GM12878 (cell line): ENCODE data around the gene PCK2. TPM values are rescaled to one million over a fixed set of nuclear protein-coding genes. Genes with fewer than 3 reads are reported as not detected.

Source experiments
- BCL3 ChIP-seq: IDR thresholded peaks from 2 replicates; pipeline ENCODE4 v1.6.1; 2011; ENCODE audit warnings: borderline replicate concordance, low read depth, mild to moderate bottlenecking, moderate library complexity, low read length; ENCODE audit not compliant: insufficient read depth, poor library complexity, severe bottlenecking
- BCLAF1 ChIP-seq: fragments of 450-650 bp; IDR thresholded peaks from 2 replicates; pipeline ENCODE4 v1.6.1; 2017; ENCODE audit warnings: antibody characterized with exemption, mild to moderate bottlenecking, moderate library complexity
- CBX3 ChIP-seq: fragments of 200-600 bp; sonication (generic); IDR thresholded peaks from 2 replicates; pipeline ENCODE4 v1.6.1; 2016; ENCODE audit warnings: low read depth, borderline replicate concordance
- EED ChIP-seq: sonication (generic); IDR thresholded peaks from 2 replicates; pipeline ENCODE4 v1.6.1; 2016; ENCODE audit warnings: antibody characterized with exemption, low read depth
- ELK1 ChIP-seq: IDR thresholded peaks from 2 replicates; pipeline ENCODE4 v1.6.1; 2012; ENCODE audit warnings: low read depth, low read length, improper control_type of control experiment
- IKZF1 ChIP-seq: fragments of 450-650 bp; conservative IDR thresholded peaks from 2 replicates; pipeline ENCODE4 v1.6.1; 2017; ENCODE audit warnings: antibody characterized with exemption, mild to moderate bottlenecking
- JUNB ChIP-seq: IDR thresholded peaks from 2 replicates; pipeline ENCODE4 v1.6.1; 2016; ENCODE audit warnings: antibody characterized with exemption, mild to moderate bottlenecking
- MEF2A ChIP-seq: IDR thresholded peaks from 2 replicates; pipeline ENCODE4 v1.6.1; 2011; ENCODE audit warnings: low read depth, mild to moderate bottlenecking, low read length, moderate library complexity; ENCODE audit not compliant: insufficient read depth
- MXI1 ChIP-seq: fragments of 150-350 bp; IDR thresholded peaks from 2 replicates; pipeline ENCODE4 v1.6.1; 2011; ENCODE audit warnings: low read depth, mild to moderate bottlenecking, inconsistent platforms, low read length, improper control_type of control experiment
- MYB ChIP-seq: fragments of 150-350 bp; IDR thresholded peaks from 2 replicates; pipeline ENCODE4 v1.6.1; 2014; ENCODE audit warnings: mild to moderate bottlenecking, low read depth, low read length, borderline replicate concordance
- MYC ChIP-seq: IDR thresholded peaks from 2 replicates; pipeline ENCODE4 v1.6.1; 2011; ENCODE audit warnings: mild to moderate bottlenecking, low read length, moderate library complexity, inconsistent platforms; ENCODE audit not compliant: insufficient read depth, insufficient replicate concordance, insufficient read length, severe bottlenecking
- NBN ChIP-seq: fragments of 450-650 bp; IDR thresholded peaks from 2 replicates; pipeline ENCODE4 v1.6.1; 2016
- NFYA ChIP-seq: IDR thresholded peaks from 2 replicates; pipeline ENCODE4 v1.6.1; 2011; ENCODE audit warnings: low read depth, mild to moderate bottlenecking, low read length, improper control_type of control experiment, borderline replicate concordance
- NR2C2 ChIP-seq: IDR thresholded peaks from 2 replicates; pipeline ENCODE4 v1.6.1; 2011; ENCODE audit warnings: borderline replicate concordance, low read depth; ENCODE audit not compliant: control insufficient read depth, insufficient read length
- NRF1 ChIP-seq: conservative IDR thresholded peaks from 2 replicates; pipeline ENCODE4 v1.6.1; 2011; ENCODE audit warnings: mild to moderate bottlenecking, low read depth, low read length, improper control_type of control experiment
- PML ChIP-seq: IDR thresholded peaks from 2 replicates; pipeline ENCODE4 v1.6.1; 2012; ENCODE audit warnings: low read length, inconsistent platforms
- SIN3A ChIP-seq: IDR thresholded peaks from 2 replicates; pipeline ENCODE4 v1.6.1; 2012; ENCODE audit warnings: low read depth, low read length, improper control_type of control experiment
- TARDBP ChIP-seq: IDR thresholded peaks from 2 replicates; pipeline ENCODE4 v1.6.1; 2016; ENCODE audit warnings: borderline replicate concordance
- YY1 ChIP-seq: IDR thresholded peaks from 2 replicates; pipeline ENCODE4 v1.6.1; 2011; ENCODE audit warnings: low read depth, mild to moderate bottlenecking, low read length
- ZNF687 ChIP-seq: fragments of 450-650 bp; IDR thresholded peaks from 2 replicates; pipeline ENCODE4 v1.6.1; 2017; ENCODE audit warnings: mild to moderate bottlenecking, moderate library complexity
- polyA plus RNA-seq, 11 experiments: library from polyadenylated mRNA; depleted of rRNA in 4 of 11; unstranded in 6 of 11; stranded (reverse) in 5 of 11; fragments of >200 nt; fragmentation: Nextera tagmentation in 4 of 11; fragmentation: Illumina TruSeq in 1 of 11; extraction: Ambion mirVana in 4 of 11; extraction: Trizol in 1 of 11; gene quantifications; 1 replicate in 1 of 11; 2 replicates in 10 of 11; pipeline versions ENCODE4 v1.2.1 to v1.2.3, GENCODE V29; 2011 to 2016; ENCODE audit warnings: inconsistent platforms in 2 of 11, missing spikeins in 2 of 11, low read depth in 1 of 11
- total RNA-seq, 4 experiments: library from RNA; depleted of rRNA in 3 of 4; stranded (reverse); fragments of >200 nt in 3 of 4; fragmentation: Illumina TruSeq in 1 of 4; extraction: Trizol in 1 of 4; gene quantifications; 2 replicates each; pipeline versions ENCODE4 v1.2.1 to v1.2.3, GENCODE V29; 2013 to 2021

PCK2 gene
- total and polyA plus RNA-seq, 10 of the 15 experiments (the other 5 are each of a cell fraction or from before 2014, with no cell fraction given), result 6.6 to 110 (median 44.6) TPM

GRCh38 chr14:24123424-24124417 lies 29.6 kb downstream of the PCK2 start (continued):
- TF ChIP-seq ZNF687 (peak; percentile 45), YY1 (no peak), ELK1 (no peak), SIN3A (no peak), NBN (no peak), CBX3 (no peak), NFYA (no peak), NRF1 (no peak), JUNB (no peak), PML (0 out of 2 replicates have a peak, but pooled peaks have one; percentile 22), BCLAF1 (no peak), TARDBP (0 out of 2 replicates have a peak, but pooled peaks have one; percentile 39), MEF2A (no peak), MYC (no peak), BCL3 (no peak), EED (0 out of 2 replicates have a peak, but pooled peaks have one; percentile 25), NR2C2 (no peak), IKZF1 (peak; percentile 38; the same call in 1 of the 2 replicates), MYB (no peak), MXI1 (no peak)
